Astrocyte of the spinal cord (primary cell): ENCODE data around the gene C3orf18.

Experiments used
- DNase-seq: peaks from one replicate; pipeline ENCODE4 v3.0.0; 2011; ENCODE audit warnings: low read depth, low spot score
- H3K4me3 ChIP-seq: 2 replicates; pipeline ENCODE4 v1.5.1; 2011; ENCODE audit warnings: low read depth, mild to moderate bottlenecking, low read length, moderate library complexity
- in situ Hi-C: cut with HindIII; loops from 2 replicates; pipeline ENCODE4 v1.10.0; 2017; ENCODE audit warnings: low sequenced_read_pairs
- TF ChIP-seq, protein P1 (sequence below): IDR thresholded peaks from 2 replicates; pipeline ENCODE4 v1.5.1; 2012; ENCODE audit warnings: low read depth, mild to moderate bottlenecking, low read length, inconsistent platforms

C3orf18 gene

DNA sequence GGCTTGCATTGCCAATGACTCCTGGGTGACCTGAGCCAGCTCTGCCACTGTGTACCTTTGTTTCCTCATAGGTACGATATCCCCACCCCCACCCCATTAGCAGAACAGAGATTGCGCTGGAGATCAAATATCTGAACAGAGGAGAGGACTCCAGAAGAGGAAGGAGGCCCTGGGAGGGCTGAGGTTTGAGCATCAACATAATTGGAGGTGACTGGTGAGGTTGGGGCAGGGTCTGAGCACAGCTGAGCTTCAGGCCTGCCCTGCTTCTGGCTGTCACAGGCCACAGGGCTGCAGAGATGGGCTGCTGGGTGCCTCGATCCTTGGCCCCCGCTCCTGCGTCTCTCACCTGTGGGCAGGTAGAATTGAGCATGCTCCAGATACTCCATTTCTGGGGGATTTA, 42.8 kb downstream of the C3orf18 start:
- DNase-seq, result no peak
- no peak overlapping the region for H3K4me3 ChIP-seq
- in situ Hi-C loops, result no loop called here
- TF ChIP-seq, protein P1, sequence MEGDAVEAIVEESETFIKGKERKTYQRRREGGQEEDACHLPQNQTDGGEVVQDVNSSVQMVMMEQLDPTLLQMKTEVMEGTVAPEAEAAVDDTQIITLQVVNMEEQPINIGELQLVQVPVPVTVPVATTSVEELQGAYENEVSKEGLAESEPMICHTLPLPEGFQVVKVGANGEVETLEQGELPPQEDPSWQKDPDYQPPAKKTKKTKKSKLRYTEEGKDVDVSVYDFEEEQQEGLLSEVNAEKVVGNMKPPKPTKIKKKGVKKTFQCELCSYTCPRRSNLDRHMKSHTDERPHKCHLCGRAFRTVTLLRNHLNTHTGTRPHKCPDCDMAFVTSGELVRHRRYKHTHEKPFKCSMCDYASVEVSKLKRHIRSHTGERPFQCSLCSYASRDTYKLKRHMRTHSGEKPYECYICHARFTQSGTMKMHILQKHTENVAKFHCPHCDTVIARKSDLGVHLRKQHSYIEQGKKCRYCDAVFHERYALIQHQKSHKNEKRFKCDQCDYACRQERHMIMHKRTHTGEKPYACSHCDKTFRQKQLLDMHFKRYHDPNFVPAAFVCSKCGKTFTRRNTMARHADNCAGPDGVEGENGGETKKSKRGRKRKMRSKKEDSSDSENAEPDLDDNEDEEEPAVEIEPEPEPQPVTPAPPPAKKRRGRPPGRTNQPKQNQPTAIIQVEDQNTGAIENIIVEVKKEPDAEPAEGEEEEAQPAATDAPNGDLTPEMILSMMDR, result no peak

DNA sequence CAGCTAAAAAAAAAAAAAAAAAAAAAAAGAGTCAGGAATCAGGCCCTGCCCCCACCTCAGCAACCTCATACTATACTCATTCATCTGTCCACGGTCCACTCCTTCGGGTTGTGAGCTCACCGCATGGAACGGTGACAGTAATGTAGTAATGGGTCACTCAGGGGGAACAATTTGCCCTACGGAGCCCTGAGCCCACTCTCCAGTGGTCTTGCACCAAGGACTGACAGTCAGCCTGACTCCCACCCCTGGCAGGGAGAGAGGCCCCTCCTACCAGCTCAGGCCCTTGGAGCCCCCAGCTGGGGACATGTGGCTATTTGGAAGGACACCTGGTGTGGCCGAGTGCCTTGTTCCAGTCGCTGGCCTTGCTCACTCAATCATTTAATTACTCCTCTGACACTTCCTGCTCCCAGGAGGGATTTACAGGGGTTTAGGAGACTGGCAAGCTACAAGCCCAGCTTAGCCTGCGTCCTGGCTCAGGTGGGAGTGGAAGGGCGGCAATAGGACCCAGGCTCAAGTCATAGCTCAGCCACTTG, 44.2 kb downstream of the C3orf18 start:
- no peak for DNase-seq
- TF ChIP-seq, protein P1, result no peak
- no peak overlapping the region for H3K4me3 ChIP-seq
- in situ Hi-C loops, result no loop called here

DNA sequence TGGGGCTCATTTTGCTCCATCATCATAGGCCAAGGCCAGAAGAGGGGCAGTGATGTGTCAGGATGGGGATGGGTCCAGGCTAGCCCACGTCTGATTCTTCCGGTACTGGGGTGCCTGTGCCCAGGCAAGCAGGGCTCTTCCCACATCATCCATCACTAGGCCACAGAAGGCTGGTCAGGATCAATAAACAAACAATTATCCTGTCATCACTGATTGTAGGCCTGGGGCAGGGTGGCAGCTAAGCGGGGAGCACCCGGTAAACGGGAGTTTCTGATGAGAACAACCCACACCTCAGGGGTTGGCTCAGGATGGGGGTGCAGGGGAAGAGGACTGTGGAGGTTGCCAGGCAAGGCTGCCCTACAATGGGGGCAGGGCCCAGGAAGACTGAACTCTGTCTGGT, 46.0 kb downstream of the C3orf18 start:
- no peak for DNase-seq
- H3K4me3 ChIP-seq, result no peak overlapping the region
- TF ChIP-seq, protein P1, result no peak
- in situ Hi-C loops, result no loop called here

GRCh38 chr3:50520849-50521248, 46.7 kb downstream of the C3orf18 start:
- no peak for DNase-seq
- TF ChIP-seq, protein P1, result no peak
- in situ Hi-C loops, result no loop called here
- H3K4me3 ChIP-seq, result no peak overlapping the region

DNA sequence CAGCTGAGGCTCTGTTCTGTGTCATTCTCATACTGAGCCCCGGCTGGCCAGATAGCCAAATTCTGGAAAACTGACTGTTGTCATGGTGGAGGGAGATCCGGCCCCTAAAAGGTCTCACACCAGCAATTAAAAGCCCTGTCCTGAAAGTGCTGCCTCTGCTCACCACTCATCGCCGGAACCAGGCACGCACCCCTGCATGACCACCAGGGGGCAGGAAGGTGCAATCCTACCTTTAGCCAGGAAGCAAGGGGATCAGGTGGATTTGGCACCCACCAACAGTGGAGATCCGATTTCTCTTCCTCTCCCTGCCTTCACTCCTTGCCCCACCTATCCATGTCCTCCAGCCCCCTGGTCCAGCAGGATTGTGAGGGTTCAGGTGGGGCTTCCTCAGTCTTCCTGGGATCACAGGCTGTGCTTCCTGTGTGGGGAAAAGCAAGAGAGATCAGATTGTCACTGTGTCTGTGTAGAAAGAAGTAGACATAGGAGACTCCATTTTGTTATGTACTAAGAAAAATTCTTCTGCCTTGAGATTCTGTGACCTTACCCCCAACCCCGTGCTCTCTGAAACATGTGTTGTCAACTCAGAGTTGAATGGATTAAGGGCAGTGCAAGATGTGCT, 48.0 kb downstream of the C3orf18 start:
- no peak overlapping the region for H3K4me3 ChIP-seq
- in situ Hi-C loops, result no loop called here
- TF ChIP-seq, protein P1, result peak; percentile 97
- peak; percentile 25 for DNase-seq

GRCh38 chr3:50518436-50518835, 49.1 kb downstream of the C3orf18 start:
- TF ChIP-seq, protein P1, result no peak
- H3K4me3 ChIP-seq, result no peak overlapping the region
- in situ Hi-C loops, result no loop called here
- no peak for DNase-seq
